EL (cell line): ENCODE measurements around the gene SCIN.

ENCODE experiments used
- DNase-seq: peaks from one replicate; pipeline ENCODE4 v3.0.0-alpha.2; 2016

Gene SCIN

GRCh38 chr7:12569673-12570072 lies 847 bp upstream of the SCIN start:
- no peak for DNase-seq

GRCh38 chr7:12570168-12570533 lies 369 bp upstream of the SCIN start:
- DNase-seq = no peak

- DNase-seq = no peak
Measured at GRCh38 chr7:12571691-12572090, 1.2 kb downstream of the SCIN start.

- DNase-seq = no peak
Measured at GRCh38 chr7:12572941-12573575, 2.5 kb downstream of the SCIN start.

GRCh38 chr7:12573885-12574284 lies 3.4 kb downstream of the SCIN start:
- no peak for DNase-seq

GRCh38 chr7:12578930-12579640 lies 8.6 kb downstream of the SCIN start:
- DNase-seq = no peak

GRCh38 chr7:12581897-12582296 lies 11.4 kb downstream of the SCIN start:
- peak; percentile 19 for DNase-seq

GRCh38 chr7:12582362-12582761 lies 11.8 kb downstream of the SCIN start:
- no peak for DNase-seq

GRCh38 chr7:12583176-12583575 lies 12.7 kb downstream of the SCIN start:
- peak; percentile 16 for DNase-seq

GRCh38 chr7:12583922-12584321 lies 13.4 kb downstream of the SCIN start:
- no peak for DNase-seq

GRCh38 chr7:12584930-12585329 lies 14.4 kb downstream of the SCIN start:
- no peak for DNase-seq

- no peak for DNase-seq
Measured at GRCh38 chr7:12586271-12586670, 15.8 kb downstream of the SCIN start.

GRCh38 chr7:12588259-12588904 lies 17.9 kb downstream of the SCIN start:
- no peak for DNase-seq

GRCh38 chr7:12590559-12590958 lies 20.0 kb downstream of the SCIN start:
- DNase-seq = no peak

- DNase-seq = peak; percentile 9
Measured at GRCh38 chr7:12594122-12594897, 23.8 kb downstream of the SCIN start.

- no peak for DNase-seq
Measured at GRCh38 chr7:12595148-12595547, 24.6 kb downstream of the SCIN start.

GRCh38 chr7:12596225-12596790 lies 25.8 kb downstream of the SCIN start:
- DNase-seq = no peak

- DNase-seq = no peak
Measured at GRCh38 chr7:12601302-12601869, 30.9 kb downstream of the SCIN start.

GRCh38 chr7:12607134-12607533 lies 36.6 kb downstream of the SCIN start:
- peak; percentile 48 for DNase-seq

- DNase-seq = no peak
Measured at GRCh38 chr7:12609561-12609960, 39.0 kb downstream of the SCIN start.

GRCh38 chr7:12610899-12611298 lies 40.4 kb downstream of the SCIN start:
- no peak for DNase-seq

GRCh38 chr7:12612622-12613021 lies 42.1 kb downstream of the SCIN start:
- no peak for DNase-seq
